ENCODE measurements around the gene SMIM23.

Gene SMIM23

GRCh38 chr5:171759777-171760176, 25.8 kb upstream of the SMIM23 start:
- Histone ChIP-seq H3K4me1 (ENCODE audit: low read length) (no peaks in the 10 kb centered on the region), H3K9ac (ENCODE audit: low read length) (no peak overlapping the region), H3K4me3 (ENCODE audit: low read length) (no peak overlapping the region), H3K27me3 (replicated peaks; ENCODE audit: insufficient read depth, low read length) (no peaks in the 10 kb centered on the region), H3F3A (ENCODE audit: insufficient read depth, low read length) (no peaks in the 10 kb centered on the region), H3K4me2 (ENCODE audit: low read depth, low read length) (no peak overlapping the region), H3K79me2 (ENCODE audit: low read length) (no peaks in the 10 kb centered on the region), H3K36me3 (replicated peaks; ENCODE audit: insufficient read depth, low read length) (no peaks in the 10 kb centered on the region), H2AFZ (ENCODE audit: low read length) (no peak overlapping the region), H4K20me1 (ENCODE audit: insufficient read depth, low read length) (no peaks in the 10 kb centered on the region), H3K9me2 (replicated peaks; ENCODE audit: insufficient read depth, low read length) (no peaks in the 10 kb centered on the region), H3K27ac (ENCODE audit: low read length) (no peak overlapping the region), H3K9me3 (replicated peaks; ENCODE audit: insufficient read depth, low read length) (no peaks in the 10 kb centered on the region)
- TF ChIP-seq EZH2phosphoT487 (IDR thresholded peaks at IDR 0.05; ENCODE audit: low read length) (no peak), EZH2 (optimal IDR thresholded peaks at IDR 0.05; ENCODE audit: low read depth, low read length) (no peak)
- DNase-seq = no peak

GRCh38 chr5:171762021-171762608, 23.5 kb upstream of the SMIM23 start:
- H3K4me1 ChIP-seq (ENCODE audit: low read length) = no peaks in the 10 kb centered on the region
- TF ChIP-seq EZH2 (optimal IDR thresholded peaks at IDR 0.05; ENCODE audit: low read depth, low read length) (no peak), EZH2phosphoT487 (IDR thresholded peaks at IDR 0.05; ENCODE audit: low read length) (no peak), CTCF (IDR thresholded peaks at IDR 0.05; ENCODE audit: low read length) (no peak)
- no peak for DNase-seq
- H3K27ac ChIP-seq (ENCODE audit: low read length) = no peak overlapping the region
- no peaks in the 10 kb centered on the region for H3K36me3 ChIP-seq (replicated peaks; ENCODE audit: insufficient read depth, low read length)
- no peak overlapping the region for H2AFZ ChIP-seq (ENCODE audit: low read length)
- H3K4me2 ChIP-seq (ENCODE audit: low read depth, low read length) = no peak overlapping the region
- H4K20me1 ChIP-seq (ENCODE audit: insufficient read depth, low read length) = no peaks in the 10 kb centered on the region
- no peaks in the 10 kb centered on the region for H3K9me2 ChIP-seq (replicated peaks; ENCODE audit: insufficient read depth, low read length)
- H3K9me3 ChIP-seq (replicated peaks; ENCODE audit: insufficient read depth, low read length) = no peaks in the 10 kb centered on the region
- H3K27me3 ChIP-seq (replicated peaks; ENCODE audit: insufficient read depth, low read length) = no peaks in the 10 kb centered on the region
- H3F3A ChIP-seq (ENCODE audit: insufficient read depth, low read length) = no peaks in the 10 kb centered on the region
- H3K79me2 ChIP-seq (ENCODE audit: low read length) = no peaks in the 10 kb centered on the region
- H3K9ac ChIP-seq (ENCODE audit: low read length) = no peak overlapping the region
- H3K4me3 ChIP-seq (ENCODE audit: low read length) = no peak overlapping the region

DNA sequence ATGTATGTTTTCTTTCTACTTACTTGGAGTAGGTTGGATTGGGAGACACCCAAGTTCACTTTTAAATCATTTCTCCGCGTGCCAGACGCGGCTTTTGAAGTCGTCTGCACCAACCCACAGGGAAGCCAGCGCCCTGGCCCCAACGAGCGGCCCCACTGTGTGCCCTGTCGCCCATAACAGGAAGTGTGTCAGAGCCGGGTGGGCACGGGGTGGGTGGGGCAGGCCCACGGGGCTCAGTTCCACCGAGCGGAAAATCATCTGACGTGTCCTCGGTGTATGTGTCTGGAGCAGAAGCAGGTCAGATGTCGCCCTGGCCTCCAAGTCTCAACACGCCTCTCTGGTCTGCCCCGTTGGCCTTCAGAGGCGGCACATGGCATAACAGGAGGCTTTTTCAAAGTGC, 22.7 kb upstream of the SMIM23 start:
- no peak for DNase-seq
- no peak overlapping the region for H3K27ac ChIP-seq (ENCODE audit: low read length)
- H3K4me2 ChIP-seq (ENCODE audit: low read depth, low read length) = no peak overlapping the region
- H3K9me3 ChIP-seq (replicated peaks; ENCODE audit: insufficient read depth, low read length) = no peaks in the 10 kb centered on the region
- H3K79me2 ChIP-seq (ENCODE audit: low read length) = no peaks in the 10 kb centered on the region
- TF ChIP-seq EZH2 (optimal IDR thresholded peaks at IDR 0.05; ENCODE audit: low read depth, low read length) (no peak), EZH2phosphoT487 (IDR thresholded peaks at IDR 0.05; ENCODE audit: low read length) (no peak)
- no peaks in the 10 kb centered on the region for H4K20me1 ChIP-seq (ENCODE audit: insufficient read depth, low read length)
- no peak overlapping the region for H2AFZ ChIP-seq (ENCODE audit: low read length)
- H3K4me1 ChIP-seq (ENCODE audit: low read length) = no peaks in the 10 kb centered on the region
- H3K36me3 ChIP-seq (replicated peaks; ENCODE audit: insufficient read depth, low read length) = no peaks in the 10 kb centered on the region
- H3K27me3 ChIP-seq (replicated peaks; ENCODE audit: insufficient read depth, low read length) = no peaks in the 10 kb centered on the region
- no peaks in the 10 kb centered on the region for H3K9me2 ChIP-seq (replicated peaks; ENCODE audit: insufficient read depth, low read length)
- no peak overlapping the region for H3K4me3 ChIP-seq (ENCODE audit: low read length)
- no peaks in the 10 kb centered on the region for H3F3A ChIP-seq (ENCODE audit: insufficient read depth, low read length)
- H3K9ac ChIP-seq (ENCODE audit: low read length) = no peak overlapping the region

- Histone ChIP-seq H2AFZ (ENCODE audit: low read length) (no peak overlapping the region), H3K27ac (ENCODE audit: low read length) (no peak overlapping the region), H3K27me3 (replicated peaks; ENCODE audit: insufficient read depth, low read length) (no peaks in the 10 kb centered on the region), H3K9ac (ENCODE audit: low read length) (no peak overlapping the region), H3K4me1 (ENCODE audit: low read length) (no peaks in the 10 kb centered on the region), H4K20me1 (ENCODE audit: insufficient read depth, low read length) (no peaks in the 10 kb centered on the region), H3K4me3 (ENCODE audit: low read length) (no peak overlapping the region), H3K9me2 (replicated peaks; ENCODE audit: insufficient read depth, low read length) (no peaks in the 10 kb centered on the region), H3K4me2 (ENCODE audit: low read depth, low read length) (no peak overlapping the region), H3K79me2 (ENCODE audit: low read length) (no peaks in the 10 kb centered on the region), H3K9me3 (replicated peaks; ENCODE audit: insufficient read depth, low read length) (no peaks in the 10 kb centered on the region), H3F3A (ENCODE audit: insufficient read depth, low read length) (no peaks in the 10 kb centered on the region), H3K36me3 (replicated peaks; ENCODE audit: insufficient read depth, low read length) (no peaks in the 10 kb centered on the region)
- no peak for DNase-seq
- TF ChIP-seq EZH2 (optimal IDR thresholded peaks at IDR 0.05; ENCODE audit: low read depth, low read length) (no peak), EZH2phosphoT487 (IDR thresholded peaks at IDR 0.05; ENCODE audit: low read length) (no peak), CTCF (IDR thresholded peaks at IDR 0.05; ENCODE audit: low read length) (no peak)
These were observed 21.4 kb upstream of the SMIM23 start for GRCh38 chr5:171764265-171764664.
